Erythroblast (primary cell): ENCODE data around the gene ATXN10.

ENCODE experiments used
- GATA1 ChIP-seq: IDR thresholded peaks from 2 replicates; pipeline ENCODE4 v1.6.1; 2011; ENCODE audit warnings: low read depth, mild to moderate bottlenecking, control low read depth, low read length, moderate library complexity
- POLR2A ChIP-seq: IDR thresholded peaks from 2 replicates; pipeline ENCODE4 v1.6.1; 2011; ENCODE audit warnings: mild to moderate bottlenecking, low read length

GRCh38 chr22:45871721-45872120 is 200.1 kb downstream of the ATXN10 start:
- TF ChIP-seq POLR2A (no peak), GATA1 (no peak)
